NB4 (cell line): ENCODE data around the gene USP6NL.

ENCODE experiments used
- POLR2A ChIP-seq: IDR thresholded peaks from 2 replicates; pipeline ENCODE4 v1.6.1; 2011; ENCODE audit warnings: mild to moderate bottlenecking; ENCODE audit not compliant: insufficient read length; ENCODE audit errors: extremely low read depth
- TF ChIP-seq, protein P1 (sequence below): IDR thresholded peaks from one replicate; pipeline ENCODE4 v1.5.1; 2012; ENCODE audit warnings: low read depth, low read length
- TF ChIP-seq, protein P2 (sequence below): IDR thresholded peaks from 2 replicates; pipeline ENCODE4 v1.6.1; 2011; ENCODE audit warnings: low read depth, low read length

DNA sequence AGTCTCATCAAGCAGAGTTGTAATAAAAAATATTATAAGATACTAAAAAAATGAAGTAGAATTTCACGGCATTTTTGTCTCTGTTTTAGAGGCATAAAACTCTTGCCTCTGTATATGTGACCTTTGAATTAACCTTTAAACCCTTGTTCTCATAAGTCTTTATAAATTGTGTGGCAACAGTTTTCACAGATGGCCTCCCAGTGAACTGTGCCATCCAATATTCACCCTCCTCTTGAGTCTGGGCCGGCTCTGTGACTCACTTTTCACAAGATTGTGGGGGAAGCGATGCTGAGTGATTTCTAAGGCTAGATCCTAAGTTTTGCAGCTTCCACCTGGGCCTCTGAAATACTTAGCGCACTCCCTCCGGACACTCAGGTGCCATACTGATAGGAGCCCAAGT is 4.6 kb upstream of the USP6NL start:
- TF ChIP-seq, protein P1, sequence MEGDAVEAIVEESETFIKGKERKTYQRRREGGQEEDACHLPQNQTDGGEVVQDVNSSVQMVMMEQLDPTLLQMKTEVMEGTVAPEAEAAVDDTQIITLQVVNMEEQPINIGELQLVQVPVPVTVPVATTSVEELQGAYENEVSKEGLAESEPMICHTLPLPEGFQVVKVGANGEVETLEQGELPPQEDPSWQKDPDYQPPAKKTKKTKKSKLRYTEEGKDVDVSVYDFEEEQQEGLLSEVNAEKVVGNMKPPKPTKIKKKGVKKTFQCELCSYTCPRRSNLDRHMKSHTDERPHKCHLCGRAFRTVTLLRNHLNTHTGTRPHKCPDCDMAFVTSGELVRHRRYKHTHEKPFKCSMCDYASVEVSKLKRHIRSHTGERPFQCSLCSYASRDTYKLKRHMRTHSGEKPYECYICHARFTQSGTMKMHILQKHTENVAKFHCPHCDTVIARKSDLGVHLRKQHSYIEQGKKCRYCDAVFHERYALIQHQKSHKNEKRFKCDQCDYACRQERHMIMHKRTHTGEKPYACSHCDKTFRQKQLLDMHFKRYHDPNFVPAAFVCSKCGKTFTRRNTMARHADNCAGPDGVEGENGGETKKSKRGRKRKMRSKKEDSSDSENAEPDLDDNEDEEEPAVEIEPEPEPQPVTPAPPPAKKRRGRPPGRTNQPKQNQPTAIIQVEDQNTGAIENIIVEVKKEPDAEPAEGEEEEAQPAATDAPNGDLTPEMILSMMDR, result no peak
- no peak for TF ChIP-seq POLR2A
- TF ChIP-seq, protein P2, sequence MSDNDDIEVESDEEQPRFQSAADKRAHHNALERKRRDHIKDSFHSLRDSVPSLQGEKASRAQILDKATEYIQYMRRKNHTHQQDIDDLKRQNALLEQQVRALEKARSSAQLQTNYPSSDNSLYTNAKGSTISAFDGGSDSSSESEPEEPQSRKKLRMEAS, result no peak
